Nephron (organoid): ENCODE measurements around the gene IQSEC1.

Source experiments
- H3K27ac Mint-ChIP-seq, 3 experiments: 2 replicates each; pipeline ENCODE4 v1.8.0; 2020; ENCODE audit warnings: mixed read lengths in 3 of 3, mild to moderate bottlenecking in 2 of 3, moderate library complexity in 1 of 3
- H3K27me3 Mint-ChIP-seq: 2 replicates; pipeline ENCODE4 v1.8.0; 2021; ENCODE audit warnings: low read depth, mild to moderate bottlenecking, moderate library complexity, mixed read lengths
- H3K36me3 Mint-ChIP-seq: 2 replicates; pipeline ENCODE4 v1.8.0; 2020; ENCODE audit warnings: low read depth, mixed read lengths
- H3K4me1 Mint-ChIP-seq: 2 replicates; pipeline ENCODE4 v1.8.0; 2020; ENCODE audit warnings: mixed read lengths
- H3K4me3 Mint-ChIP-seq, 3 experiments: 2 replicates each; pipeline ENCODE4 v1.8.0; 2020; ENCODE audit warnings: mild to moderate bottlenecking in 3 of 3, mixed read lengths in 3 of 3, moderate library complexity in 2 of 3
- H3K9me3 Mint-ChIP-seq: 2 replicates; pipeline ENCODE4 v1.8.0; 2020; ENCODE audit warnings: mixed read lengths
- CTCF ChIP-seq, 3 experiments: fragments of 200-600 bp; sonication (generic); IDR thresholded peaks; one replicate each; pipeline ENCODE4 v1.5.0; 2021; ENCODE audit warnings: antibody characterized with exemption in 3 of 3; ENCODE audit not compliant: unreplicated experiment in 3 of 3

The IQSEC1 gene

GRCh38 chr3:13031621-13032020 is 41.6 kb downstream of the IQSEC1 start:
- H3K36me3 Mint-ChIP-seq = no peaks in the 10 kb centered on the region
- no peak overlapping the region for H3K27ac Mint-ChIP-seq
- no peak for TF ChIP-seq CTCF (IDR thresholded peaks at IDR 0.05; ENCODE audit: unreplicated experiment in 3 of 3)
- H3K4me1 Mint-ChIP-seq = peaks cover 12% of the 10 kb centered on the region
- H3K27me3 Mint-ChIP-seq = peaks cover 20% of the 10 kb centered on the region
- no peaks in the 10 kb centered on the region for H3K9me3 Mint-ChIP-seq
- no peak overlapping the region for H3K4me3 Mint-ChIP-seq

GRCh38 chr3:13030684-13031083 is 42.5 kb downstream of the IQSEC1 start:
- Mint-ChIP-seq H3K9me3 (no peaks in the 10 kb centered on the region), H3K4me3 (no peak overlapping the region), H3K36me3 (no peaks in the 10 kb centered on the region), H3K27me3 (peaks cover 20% of the 10 kb centered on the region), H3K27ac (no peak overlapping the region), H3K4me1 (peaks cover 15% of the 10 kb centered on the region)
- no peak for TF ChIP-seq CTCF (IDR thresholded peaks at IDR 0.05; ENCODE audit: unreplicated experiment in 3 of 3)

- peaks cover 19% of the 10 kb centered on the region for H3K27me3 Mint-ChIP-seq
- TF ChIP-seq CTCF (IDR thresholded peaks at IDR 0.05; ENCODE audit: unreplicated experiment in 3 of 3) = no peak
- peaks cover 33% of the 10 kb centered on the region for H3K4me1 Mint-ChIP-seq
- H3K9me3 Mint-ChIP-seq = no peaks in the 10 kb centered on the region
- no peak overlapping the region for H3K4me3 Mint-ChIP-seq
- no peak overlapping the region for H3K27ac Mint-ChIP-seq
- no peaks in the 10 kb centered on the region for H3K36me3 Mint-ChIP-seq
These were observed 45.0 kb downstream of the IQSEC1 start for GRCh38 chr3:13028010-13028821.

GRCh38 chr3:13027154-13027553 is 46.1 kb downstream of the IQSEC1 start:
- Mint-ChIP-seq H3K4me3 (no peak overlapping the region), H3K27ac (peak overlapping the region in 1 of 3 experiments; percentile 17), H3K4me1 (peaks cover 42% of the 10 kb centered on the region), H3K27me3 (peaks cover 17% of the 10 kb centered on the region), H3K9me3 (no peaks in the 10 kb centered on the region), H3K36me3 (no peaks in the 10 kb centered on the region)
- TF ChIP-seq CTCF (IDR thresholded peaks at IDR 0.05; ENCODE audit: unreplicated experiment in 3 of 3) = peak in 1 of 3 experiments; percentile 10

- H3K4me3 Mint-ChIP-seq = no peak overlapping the region
- H3K27ac Mint-ChIP-seq = no peak overlapping the region
- H3K9me3 Mint-ChIP-seq = no peaks in the 10 kb centered on the region
- no peaks in the 10 kb centered on the region for H3K36me3 Mint-ChIP-seq
- H3K27me3 Mint-ChIP-seq = peaks cover 11% of the 10 kb centered on the region
- TF ChIP-seq CTCF (IDR thresholded peaks at IDR 0.05; ENCODE audit: unreplicated experiment in 3 of 3) = no peak
- peaks cover 48% of the 10 kb centered on the region for H3K4me1 Mint-ChIP-seq
These were observed 46.7 kb downstream of the IQSEC1 start for GRCh38 chr3:13026534-13026933.
